Cardiac ventricle fibroblast (primary cell): ENCODE results near the gene BRD2. TPM values are rescaled to one million over a fixed set of nuclear protein-coding genes. Genes with fewer than 3 reads are reported as not detected.

Experiments
- total RNA-seq: library from RNA; depleted of rRNA; stranded (reverse); fragments of >200 nt; gene quantifications from 2 replicates; pipeline ENCODE4 v1.2.3, GENCODE V29; 2015

Gene BRD2
- total RNA-seq, result 112 and 121 TPM in 2 replicates

GRCh38 chr6:32968093-32968866 is at the start of gene BRD2:
Gene BRD2 (plus strand): TSS chr6:32968594. CDS start chr6:32972899, 4,305 bp downstream.

GRCh38 chr6:32940656-32941213 is 27.7 kb upstream of the BRD2 start, which contains the start of gene HLA-DMB:
Gene HLA-DMB (minus strand): TSS chr6:32941028. CDS start chr6:32940807, 221 bp downstream.

GRCh38 chr6:32952817-32953739 is 15.3 kb upstream of the BRD2 start, which contains the start of gene HLA-DMA:
Gene HLA-DMA (minus strand): TSS chr6:32953097. CDS start chr6:32953036, 61 bp downstream.

GRCh38 chr6:33008944-33009861 is 40.8 kb downstream of the BRD2 start, which contains the start of gene HLA-DOA:
Gene HLA-DOA (minus strand): TSS chr6:33009591.

Other genes starting within 250 kb of the BRD2 start
- not detected in 2 replicates for gene HLA-DQA2, start 227.2 kb upstream of the BRD2 start, total RNA-seq
- not detected in 2 replicates for gene HLA-DQB2, start 205.1 kb upstream of the BRD2 start, total RNA-seq
- 0.56 and 1.1 TPM in 2 replicates for gene HLA-DOB, start 151.6 kb upstream of the BRD2 start, total RNA-seq
- gene TAP2, start 129.9 kb upstream of the BRD2 start, total RNA-seq, result 9.0 and 14.5 TPM in 2 replicates
- gene PSMB8, start 124.5 kb upstream of the BRD2 start, total RNA-seq, result 44.7 and 54.2 TPM in 2 replicates
- 19.2 and 19.4 TPM in 2 replicates for gene TAP1, start 114.9 kb upstream of the BRD2 start, total RNA-seq
- gene PSMB9, start 114.4 kb upstream of the BRD2 start, total RNA-seq, result 27.2 and 33.0 TPM in 2 replicates
- gene HLA-DMB, start 27.6 kb upstream of the BRD2 start, total RNA-seq, result not detected in 2 replicates
- 3.9 and 4.2 TPM in 2 replicates for gene HLA-DMA, start 15.5 kb upstream of the BRD2 start, total RNA-seq
- gene HLA-DOA, start 41.0 kb downstream of the BRD2 start, total RNA-seq, result 0.12 TPM in 1 of 2 replicates, not detected in the other
- 2.8 and 7.6 TPM in 2 replicates for gene HLA-DPA1, start 105.1 kb downstream of the BRD2 start, total RNA-seq
- 4.1 and 10.1 TPM in 2 replicates for gene HLA-DPB1, start 107.4 kb downstream of the BRD2 start, total RNA-seq
- gene COL11A2, start 223.9 kb downstream of the BRD2 start, total RNA-seq, result 0.05 and 0.06 TPM in 2 replicates
- 19.2 and 20.3 TPM in 2 replicates for gene RXRB, start 232.1 kb downstream of the BRD2 start, total RNA-seq
- 133 and 143 TPM in 2 replicates for gene SLC39A7, start 232.3 kb downstream of the BRD2 start, total RNA-seq
- gene HSD17B8, start 236.1 kb downstream of the BRD2 start, total RNA-seq, result 2.2 and 6.6 TPM in 2 replicates
- gene RING1, start 239.9 kb downstream of the BRD2 start, total RNA-seq, result 13.6 and 13.9 TPM in 2 replicates